Measurements from ENCODE around the gene NCS1.

NCS1 gene

DNA sequence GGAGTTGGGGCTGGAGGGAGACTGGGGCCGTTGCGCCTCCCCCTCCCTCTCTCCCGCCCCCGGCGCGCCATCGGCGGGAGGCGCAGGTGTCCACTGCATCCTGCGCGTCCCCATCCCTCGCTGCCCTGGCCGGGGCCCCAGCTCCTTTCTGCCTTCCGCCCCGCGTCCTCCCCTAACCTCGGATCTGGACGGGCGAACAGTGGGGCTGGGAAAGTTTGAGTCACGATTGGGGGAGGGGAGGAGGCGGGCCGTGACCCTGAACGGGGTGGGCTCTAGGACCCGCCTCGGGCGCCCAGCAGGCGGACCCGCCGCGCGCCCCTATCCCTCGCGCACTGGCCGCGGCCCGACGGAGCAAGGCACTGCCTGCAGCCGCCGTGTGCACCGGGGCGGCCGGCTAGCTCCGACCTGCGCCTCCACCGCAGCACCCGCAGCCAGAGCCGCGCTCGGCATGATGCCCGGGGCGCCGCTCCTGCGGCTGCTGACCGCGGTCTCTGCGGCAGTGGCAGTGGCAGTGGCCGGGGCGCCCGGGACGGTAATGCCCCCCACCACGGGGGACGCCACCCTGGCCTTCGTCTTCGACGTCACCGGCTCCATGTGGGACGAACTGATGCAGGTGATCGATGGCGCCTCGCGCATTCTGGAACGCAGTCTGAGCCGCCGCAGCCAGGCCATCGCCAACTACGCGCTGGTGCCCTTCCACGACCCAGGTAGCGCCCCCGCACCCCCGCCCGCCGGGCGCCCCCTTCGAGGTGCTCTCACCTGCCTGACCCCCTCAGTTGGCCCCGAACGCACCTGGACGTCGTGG lies 93.4 kb downstream of the NCS1 start, which contains the start of gene HMCN2:
Gene HMCN2 (plus strand): TSS at position 330 of the 805 bp plus-strand sequence. CDS start 119 bp downstream, at position 449.
- no peak for TF ChIP-seq CTCF (IDR thresholded peaks at IDR 0.05; ENCODE audit: extremely low read depth, insufficient read depth, missing control alignments)
- DNase-seq (ENCODE audit: low spot score): no peak
- in situ Hi-C loops (cut with MboI; ENCODE audit: low pct_unique_long_range_greater_than_20kb, low sequenced_read_pairs, unreplicated experiment): no loop called here

DNA sequence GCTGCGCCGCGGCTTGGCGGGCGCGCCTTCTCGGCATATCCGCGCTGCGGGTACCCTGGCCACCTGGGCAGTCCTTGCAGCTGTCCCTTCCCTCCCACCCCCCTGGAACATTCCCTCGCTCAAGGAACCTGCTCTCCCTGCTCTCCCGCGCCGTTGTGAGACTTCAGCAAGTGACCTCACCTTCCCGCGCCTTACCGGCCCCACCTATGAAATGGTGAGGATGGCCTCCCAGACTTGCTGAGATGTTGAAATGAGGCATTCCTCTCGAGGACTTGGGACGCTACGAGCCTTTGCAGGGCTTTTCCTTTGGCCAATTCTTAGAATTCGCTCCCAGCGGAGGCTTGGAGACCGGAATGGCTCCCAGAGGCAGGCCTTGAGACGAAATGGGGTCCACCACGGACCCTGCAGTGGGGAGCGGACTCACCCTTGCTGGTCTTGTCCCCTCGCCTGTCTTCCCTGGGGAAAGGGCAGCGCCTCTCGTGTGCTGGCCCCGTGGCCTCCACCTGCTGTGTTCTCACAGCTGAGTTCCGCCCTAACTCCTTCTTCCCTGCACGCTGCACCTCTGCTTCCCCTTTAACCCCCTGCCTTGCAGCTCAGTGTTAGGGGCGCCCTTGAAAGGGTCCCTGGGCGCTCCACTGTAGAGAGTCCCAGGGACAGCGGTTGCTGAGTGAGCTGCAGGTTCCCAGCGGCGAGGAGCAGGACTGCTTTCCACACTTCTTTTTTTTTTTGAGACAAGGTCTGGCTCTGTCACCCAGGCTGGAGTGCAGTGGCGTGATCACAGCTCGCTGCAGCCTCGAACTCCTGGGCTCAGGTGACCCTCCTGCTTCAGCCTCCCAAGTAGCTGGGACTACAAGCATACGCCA lies 94.3 kb downstream of the NCS1 start:
- in situ Hi-C loops (cut with MboI; ENCODE audit: low pct_unique_long_range_greater_than_20kb, low sequenced_read_pairs, unreplicated experiment): no loop called here
- TF ChIP-seq CTCF (IDR thresholded peaks at IDR 0.05; ENCODE audit: extremely low read depth, insufficient read depth, missing control alignments): no peak
- no peak for DNase-seq (ENCODE audit: low spot score)

GRCh38 chr9:130267930-130268329 lies 95.7 kb downstream of the NCS1 start:
- in situ Hi-C loops (cut with MboI; ENCODE audit: low pct_unique_long_range_greater_than_20kb, low sequenced_read_pairs, unreplicated experiment): no loop called here
- no peak for TF ChIP-seq CTCF (IDR thresholded peaks at IDR 0.05; ENCODE audit: extremely low read depth, insufficient read depth, missing control alignments)
- DNase-seq (ENCODE audit: low spot score): no peak

GRCh38 chr9:130268521-130269211 lies 96.5 kb downstream of the NCS1 start:
- DNase-seq (ENCODE audit: low spot score): peak; percentile 48
- in situ Hi-C loops (cut with MboI; ENCODE audit: low pct_unique_long_range_greater_than_20kb, low sequenced_read_pairs, unreplicated experiment): no loop called here
- TF ChIP-seq CTCF (IDR thresholded peaks at IDR 0.05; ENCODE audit: extremely low read depth, insufficient read depth, missing control alignments): no peak

GRCh38 chr9:130271473-130271872 lies 99.3 kb downstream of the NCS1 start:
- TF ChIP-seq CTCF (IDR thresholded peaks at IDR 0.05; ENCODE audit: extremely low read depth, insufficient read depth, missing control alignments): no peak
- in situ Hi-C loops (cut with MboI; ENCODE audit: low pct_unique_long_range_greater_than_20kb, low sequenced_read_pairs, unreplicated experiment): no loop called here
- DNase-seq (ENCODE audit: low spot score): no peak

GRCh38 chr9:130275156-130275555 lies 103.0 kb downstream of the NCS1 start:
- TF ChIP-seq CTCF (IDR thresholded peaks at IDR 0.05; ENCODE audit: extremely low read depth, insufficient read depth, missing control alignments): no peak
- in situ Hi-C loops (cut with MboI; ENCODE audit: low pct_unique_long_range_greater_than_20kb, low sequenced_read_pairs, unreplicated experiment): no loop called here
- DNase-seq (ENCODE audit: low spot score): no peak

Data from GM13977 (cell line).